CD14-positive monocyte (primary cell): ENCODE data around the gene RELCH. TPM values are rescaled to one million over a fixed set of nuclear protein-coding genes. Genes with fewer than 3 reads are reported as not detected.

Experiments
- DNase-seq, 3 donors: peaks; one replicate each; pipeline ENCODE4 v3.0.0-alpha.2; 2011 to 2022
- H2AFZ ChIP-seq: 2 replicates; pipeline ENCODE4 v1.6.0; 2012; ENCODE audit warnings: mild to moderate bottlenecking, low read depth, low read length, inconsistent platforms; ENCODE audit not compliant: insufficient read depth, poor library complexity, severe bottlenecking
- H3K27ac ChIP-seq, 2 donors: 1 replicate in 1 of 2; 2 replicates in 1 of 2; pipeline ENCODE4 v1.5.1; 2012 to 2013; ENCODE audit warnings: low read length in 2 of 2, control low read depth in 1 of 2, inconsistent platforms in 1 of 2, low read depth in 1 of 2, mild to moderate bottlenecking in 1 of 2
- H3K27me3 ChIP-seq, 2 donors: one replicate each; pipeline versions ENCODE4 v1.6.0 to v1.6.1; 2011 to 2013; ENCODE audit warnings: low read length in 2 of 2; ENCODE audit not compliant: control insufficient read depth in 2 of 2, insufficient read depth in 2 of 2
- H3K36me3 ChIP-seq, 2 donors: replicated peaks in 1 of 2; 1 replicate in 1 of 2; 2 replicates in 1 of 2; pipeline versions ENCODE4 v1.5.1 to v1.6.1; 2012 to 2013; ENCODE audit warnings: low read length in 2 of 2, control low read depth in 1 of 2, inconsistent platforms in 1 of 2, mild to moderate bottlenecking in 1 of 2; ENCODE audit not compliant: insufficient read depth in 2 of 2, control insufficient read depth in 1 of 2
- H3K4me1 ChIP-seq, 2 donors: 1 replicate in 1 of 2; 2 replicates in 1 of 2; pipeline versions ENCODE4 v1.5.1 to v1.6.1; 2012 to 2013; ENCODE audit warnings: low read length in 2 of 2, control low read depth in 1 of 2, inconsistent platforms in 1 of 2, mild to moderate bottlenecking in 1 of 2, moderate library complexity in 1 of 2; ENCODE audit not compliant: insufficient read depth in 2 of 2, control insufficient read depth in 1 of 2
- H3K4me2 ChIP-seq: replicated peaks from 2 replicates; pipeline ENCODE3; 2012; ENCODE audit warnings: low read length, moderate library complexity, mild to moderate bottlenecking; ENCODE audit not compliant: poor library complexity, severe bottlenecking; ENCODE audit errors: extremely low read depth
- H3K4me3 ChIP-seq, 3 experiments: fragments of 200-600 bp in 1 of 3; sonication (generic) in 1 of 3; replicated peaks in 1 of 3; 1 replicate in 2 of 3; 2 replicates in 1 of 3; pipeline ENCODE4 v1.5.1; 2011 to 2013; ENCODE audit warnings: low read length in 3 of 3, mild to moderate bottlenecking in 3 of 3, control low read depth in 2 of 3, low read depth in 2 of 3, inconsistent platforms in 1 of 3, moderate library complexity in 1 of 3
- H3K79me2 ChIP-seq: 2 replicates; pipeline ENCODE4 v1.6.0; 2012; ENCODE audit warnings: mild to moderate bottlenecking, control low read depth, inconsistent platforms, low read length, moderate library complexity; ENCODE audit not compliant: insufficient read depth
- H3K9ac ChIP-seq: 2 replicates; pipeline ENCODE4 v1.6.0; 2017; ENCODE audit warnings: low read length, mild to moderate bottlenecking; ENCODE audit not compliant: insufficient read depth, poor library complexity, severe bottlenecking
- H3K9me3 ChIP-seq, 2 donors: replicated peaks in 1 of 2; 1 replicate in 1 of 2; 2 replicates in 1 of 2; pipeline versions ENCODE4 v1.5.1 to v1.6.1; 2012 to 2013; ENCODE audit warnings: low read length in 2 of 2, control low read depth in 1 of 2; ENCODE audit not compliant: control insufficient read depth in 1 of 2, insufficient read depth in 1 of 2
- H4K20me1 ChIP-seq: 2 replicates; pipeline ENCODE4 v1.6.0; 2012; ENCODE audit warnings: mild to moderate bottlenecking, low read length, control low read depth, moderate library complexity; ENCODE audit not compliant: insufficient read depth
- H3K27ac Mint-ChIP-seq, 7 donors: one replicate each; pipeline ENCODE4 v1.8.0; 2020; ENCODE audit warnings: mild to moderate bottlenecking in 7 of 7, mixed read lengths in 7 of 7, moderate library complexity in 6 of 7, inconsistent platforms in 2 of 7
- H3K27me3 Mint-ChIP-seq, 3 donors: one replicate each; pipeline ENCODE4 v1.8.0; 2021 to 2022; ENCODE audit warnings: low read depth in 3 of 3, mild to moderate bottlenecking in 3 of 3, mixed read lengths in 3 of 3, moderate library complexity in 3 of 3, inconsistent platforms in 1 of 3
- H3K36me3 Mint-ChIP-seq, 2 donors: one replicate each; pipeline ENCODE4 v1.8.0; 2020; ENCODE audit warnings: mixed read lengths in 2 of 2, inconsistent platforms in 1 of 2, mild to moderate bottlenecking in 1 of 2
- H3K4me1 Mint-ChIP-seq: one replicate; pipeline ENCODE4 v1.8.0; 2020; ENCODE audit warnings: mild to moderate bottlenecking, mixed read lengths
- H3K4me3 Mint-ChIP-seq, 2 donors: one replicate each; pipeline ENCODE4 v1.8.0; 2020; ENCODE audit warnings: mild to moderate bottlenecking in 2 of 2, mixed read lengths in 2 of 2, moderate library complexity in 1 of 2
- H3K9me3 Mint-ChIP-seq, 7 donors: one replicate each; pipeline ENCODE4 v1.8.0; 2020 to 2022; ENCODE audit warnings: mixed read lengths in 7 of 7, mild to moderate bottlenecking in 6 of 7, moderate library complexity in 6 of 7, inconsistent platforms in 2 of 7
- WGBS: methylation state at CpG from one replicate; pipeline ENCODE4 v1.1.5; 2013; ENCODE audit warnings: missing lambda C conversion rate; ENCODE audit not compliant: insufficient coverage; 5-methylcytosine and 5-hydroxymethylcytosine counted together
- intact Hi-C, 2 donors: fragments of 100-400 bp; cut with micrococcal nuclease; formaldehyde crosslinking; loops; one replicate each; pipeline versions ENCODE4 v1.15.0 to v1.15.1; 2023
- polyA plus RNA-seq, 3 donors: library from polyadenylated mRNA; depleted of rRNA in 1 of 3; unstranded in 2 of 3; stranded (reverse) in 1 of 3; fragments of 300-500 nt in 2 of 3; fragments of >200 nt in 1 of 3; fragmentation: Illumina TruSeq in 2 of 3; gene quantifications; 1 replicate in 2 of 3; 2 replicates in 1 of 3; pipeline ENCODE4 v1.2.3, GENCODE V29; 2012 to 2021
- TF ChIP-seq, protein P1 (sequence below): fragments of 200-600 bp; IDR thresholded peaks from one replicate; pipeline ENCODE4 v1.8.0; 2022; ENCODE audit warnings: antibody characterized with exemption, mild to moderate bottlenecking

Gene RELCH
- polyA plus RNA-seq, 3 donors: 3.8 to 30.4 (median 4.9) TPM

DNA sequence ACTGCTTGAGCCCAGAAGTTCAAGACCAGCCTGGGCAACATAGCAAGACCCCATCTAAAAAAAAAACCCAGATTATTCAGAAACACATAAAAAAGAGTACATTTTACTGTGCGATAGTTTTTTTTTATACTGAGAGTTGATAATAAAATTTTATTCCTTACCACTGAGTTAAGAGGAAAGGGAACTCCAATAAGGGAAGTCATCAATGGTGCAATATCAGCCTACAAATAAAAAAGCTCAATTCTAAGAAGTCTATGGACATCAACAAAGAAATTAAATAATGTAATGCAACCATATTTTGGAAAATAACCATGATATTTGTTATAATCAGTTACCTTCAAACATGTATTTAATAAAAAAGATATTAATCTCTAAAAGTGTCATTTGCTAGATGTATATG, 46.8 kb upstream of the RELCH start:
- no peak overlapping the region for H3K9ac ChIP-seq
- no peak overlapping the region for H3K4me3 Mint-ChIP-seq
- H3K79me2 ChIP-seq: no peaks in the 10 kb centered on the region
- H3K4me1 ChIP-seq: peaks cover 2 to 9% of the 10 kb centered on the region in 2 donors
- H3K4me3 ChIP-seq: no peak overlapping the region
- H3K27ac ChIP-seq: no peak overlapping the region
- no peaks in the 10 kb centered on the region for H4K20me1 ChIP-seq
- peak; percentile 7 to 24 (median 7) for DNase-seq
- H3K4me1 Mint-ChIP-seq: peaks cover 3% of the 10 kb centered on the region
- no peaks in the 10 kb centered on the region for H3K27me3 Mint-ChIP-seq
- no peaks in the 10 kb centered on the region for H3K27me3 ChIP-seq
- H3K36me3 Mint-ChIP-seq: peaks cover 40 to 44% of the 10 kb centered on the region in 2 donors
- H3K36me3 ChIP-seq: peaks cover 18 to 53% of the 10 kb centered on the region in 2 donors
- H2AFZ ChIP-seq: no peak overlapping the region
- no peak overlapping the region for H3K27ac Mint-ChIP-seq
- intact Hi-C loops: no loop called here
- TF ChIP-seq, protein P1, sequence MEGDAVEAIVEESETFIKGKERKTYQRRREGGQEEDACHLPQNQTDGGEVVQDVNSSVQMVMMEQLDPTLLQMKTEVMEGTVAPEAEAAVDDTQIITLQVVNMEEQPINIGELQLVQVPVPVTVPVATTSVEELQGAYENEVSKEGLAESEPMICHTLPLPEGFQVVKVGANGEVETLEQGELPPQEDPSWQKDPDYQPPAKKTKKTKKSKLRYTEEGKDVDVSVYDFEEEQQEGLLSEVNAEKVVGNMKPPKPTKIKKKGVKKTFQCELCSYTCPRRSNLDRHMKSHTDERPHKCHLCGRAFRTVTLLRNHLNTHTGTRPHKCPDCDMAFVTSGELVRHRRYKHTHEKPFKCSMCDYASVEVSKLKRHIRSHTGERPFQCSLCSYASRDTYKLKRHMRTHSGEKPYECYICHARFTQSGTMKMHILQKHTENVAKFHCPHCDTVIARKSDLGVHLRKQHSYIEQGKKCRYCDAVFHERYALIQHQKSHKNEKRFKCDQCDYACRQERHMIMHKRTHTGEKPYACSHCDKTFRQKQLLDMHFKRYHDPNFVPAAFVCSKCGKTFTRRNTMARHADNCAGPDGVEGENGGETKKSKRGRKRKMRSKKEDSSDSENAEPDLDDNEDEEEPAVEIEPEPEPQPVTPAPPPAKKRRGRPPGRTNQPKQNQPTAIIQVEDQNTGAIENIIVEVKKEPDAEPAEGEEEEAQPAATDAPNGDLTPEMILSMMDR: no peak
- no peaks in the 10 kb centered on the region for H3K9me3 Mint-ChIP-seq
- H3K9me3 ChIP-seq: no peaks in the 10 kb centered on the region
- no peak overlapping the region for H3K4me2 ChIP-seq
- no CpG with 5 or more reads among the region's 1 CpG for WGBS

- Histone ChIP-seq H4K20me1 (no peaks in the 10 kb centered on the region), H3K27me3 (no peaks in the 10 kb centered on the region), H3K27ac (no peak overlapping the region), H3K4me3 (no peak overlapping the region), H3K4me2 (no peak overlapping the region), H3K9me3 (no peaks in the 10 kb centered on the region), H3K36me3 (peaks cover 20 to 42% of the 10 kb centered on the region in 2 donors), H3K9ac (no peak overlapping the region), H3K4me1 (peaks cover 2 to 7% of the 10 kb centered on the region in 2 donors), H3K79me2 (no peaks in the 10 kb centered on the region), H2AFZ (no peak overlapping the region)
- 93% methylated on average over 2 of the region's 2 CpGs for WGBS
- TF ChIP-seq, protein P1: no peak
- Mint-ChIP-seq H3K36me3 (peaks cover 29 to 34% of the 10 kb centered on the region in 2 donors), H3K4me1 (no peaks in the 10 kb centered on the region), H3K27me3 (no peaks in the 10 kb centered on the region), H3K9me3 (no peaks in the 10 kb centered on the region), H3K4me3 (no peak overlapping the region), H3K27ac (peak overlapping the region in 1 of 7 donors; percentile 52)
- no peak for DNase-seq
- intact Hi-C loops: no loop called here
Observed at GRCh38 chr18:62144338-62144737, 42.7 kb upstream of the RELCH start.
